ENCODE measurements around the gene RBM39.

RBM39 gene

GRCh38 chr20:35674921-35675320, 67.1 kb downstream of the RBM39 start:
- no peak for DNase-seq (ENCODE audit: low read depth in 2 of 2)

- no peak for DNase-seq (ENCODE audit: low read depth in 2 of 2)
Observed at GRCh38 chr20:35673884-35674283, 68.2 kb downstream of the RBM39 start.

GRCh38 chr20:35669681-35670080, 72.4 kb downstream of the RBM39 start:
- no peak for DNase-seq (ENCODE audit: low read depth in 2 of 2)

- DNase-seq (ENCODE audit: low read depth in 2 of 2): no peak
Observed at GRCh38 chr20:35669221-35669620, 72.8 kb downstream of the RBM39 start.

GRCh38 chr20:35665949-35666288, 76.1 kb downstream of the RBM39 start:
- no peak for DNase-seq (ENCODE audit: low read depth in 2 of 2)

GRCh38 chr20:35664466-35665206, 77.4 kb downstream of the RBM39 start, which contains the start of the genes CPNE1 and RBM12:
Gene CPNE1, minus strand, starts transcription at chr20:35664900. Its CDS starts 31,977 bp downstream, at chr20:35632923.
Gene RBM12, minus strand, starts transcription at chr20:35664900. Its CDS starts 9,578 bp downstream, at chr20:35655322.
- DNase-seq (ENCODE audit: low read depth in 2 of 2): peak; percentile 84 to 86

- peak; percentile 18 to 27 for DNase-seq (ENCODE audit: low read depth in 2 of 2)
Observed at GRCh38 chr20:35663516-35664465, 78.3 kb downstream of the RBM39 start.

- DNase-seq (ENCODE audit: low read depth in 2 of 2): no peak
Observed at GRCh38 chr20:35662551-35662950, 79.5 kb downstream of the RBM39 start.

GRCh38 chr20:35661908-35662307, 80.2 kb downstream of the RBM39 start:
- DNase-seq (ENCODE audit: low read depth in 2 of 2): no peak

GRCh38 chr20:35661053-35661452, 81.0 kb downstream of the RBM39 start:
- DNase-seq (ENCODE audit: low read depth in 2 of 2): no peak

GRCh38 chr20:35660122-35660937, 81.7 kb downstream of the RBM39 start:
- DNase-seq (ENCODE audit: low read depth in 2 of 2): no peak

GRCh38 chr20:35657271-35657670, 84.8 kb downstream of the RBM39 start:
- DNase-seq (ENCODE audit: low read depth in 2 of 2): no peak

- DNase-seq (ENCODE audit: low read depth in 2 of 2): no peak
Observed at GRCh38 chr20:35654415-35654814, 87.6 kb downstream of the RBM39 start.

GRCh38 chr20:35653893-35654292, 88.2 kb downstream of the RBM39 start:
- DNase-seq (ENCODE audit: low read depth in 2 of 2): no peak
